HG03442 (cell line): Measurements from ENCODE around the gene RILP.

Source experiments
- ATAC-seq: cut with Tn5 transposase; IDR thresholded peaks from one replicate; pipeline ENCODE4 v1.9.1; 2021; ENCODE audit warnings: mild to moderate bottlenecking, moderate library complexity; ENCODE audit not compliant: unreplicated experiment

RILP gene

DNA sequence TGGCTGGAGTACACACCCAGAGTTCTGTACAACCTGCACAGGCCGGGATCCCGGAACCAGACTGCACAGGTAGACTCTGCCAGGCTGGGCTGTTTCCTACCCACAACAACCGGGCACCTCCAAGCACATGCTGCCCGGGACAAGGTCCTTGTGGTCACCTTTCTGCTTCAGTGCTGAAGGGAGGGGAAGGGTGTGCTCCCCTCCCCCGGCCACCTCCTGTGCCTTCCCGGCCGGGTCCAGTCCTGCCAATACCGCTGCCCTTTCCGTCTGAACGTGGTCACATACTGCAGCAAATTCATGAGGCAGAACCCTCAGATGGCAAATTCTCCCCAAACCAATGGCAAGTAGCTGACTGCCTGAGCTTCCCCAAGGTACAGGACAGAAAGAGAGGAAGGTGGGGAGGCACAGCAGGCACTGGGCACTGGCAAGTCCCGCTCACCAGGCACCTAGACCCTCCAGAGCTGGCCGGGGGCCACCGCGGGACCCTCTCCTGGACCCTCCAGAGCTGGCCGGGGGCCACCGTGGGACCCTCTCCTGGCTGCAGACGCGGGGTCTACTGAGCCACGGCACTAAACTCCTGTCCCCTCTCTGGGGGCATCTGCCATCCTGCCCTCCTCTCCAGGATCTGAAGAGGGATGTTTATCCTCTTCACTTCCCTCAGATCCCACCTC lies 43.9 kb downstream of the RILP start:
- no peak for ATAC-seq

GRCh38 chr17:1604831-1605528 lies 44.7 kb downstream of the RILP start:
- no peak for ATAC-seq

DNA sequence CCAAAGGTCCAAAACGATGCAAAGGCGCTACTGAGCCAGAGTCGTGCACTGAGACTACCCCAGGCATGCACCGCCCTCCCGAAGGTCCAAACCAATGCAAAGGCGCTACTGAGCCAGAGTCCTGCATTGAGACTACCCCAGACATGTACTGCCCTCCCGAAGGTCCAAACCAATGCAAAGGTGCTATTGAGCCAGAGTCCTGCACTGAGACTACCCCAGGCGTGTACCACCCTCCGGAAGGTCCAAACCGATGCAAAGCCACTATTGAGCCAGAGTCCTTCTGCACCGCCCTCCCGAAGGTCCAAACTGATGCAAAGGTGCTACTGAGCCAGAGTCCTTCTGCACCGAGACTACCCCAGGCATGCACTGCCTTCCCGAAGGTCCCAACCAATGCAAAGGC lies 48.1 kb downstream of the RILP start:
- no peak for ATAC-seq

- no peak for ATAC-seq
Observed at GRCh38 chr17:1598399-1599095, 51.1 kb downstream of the RILP start.

DNA sequence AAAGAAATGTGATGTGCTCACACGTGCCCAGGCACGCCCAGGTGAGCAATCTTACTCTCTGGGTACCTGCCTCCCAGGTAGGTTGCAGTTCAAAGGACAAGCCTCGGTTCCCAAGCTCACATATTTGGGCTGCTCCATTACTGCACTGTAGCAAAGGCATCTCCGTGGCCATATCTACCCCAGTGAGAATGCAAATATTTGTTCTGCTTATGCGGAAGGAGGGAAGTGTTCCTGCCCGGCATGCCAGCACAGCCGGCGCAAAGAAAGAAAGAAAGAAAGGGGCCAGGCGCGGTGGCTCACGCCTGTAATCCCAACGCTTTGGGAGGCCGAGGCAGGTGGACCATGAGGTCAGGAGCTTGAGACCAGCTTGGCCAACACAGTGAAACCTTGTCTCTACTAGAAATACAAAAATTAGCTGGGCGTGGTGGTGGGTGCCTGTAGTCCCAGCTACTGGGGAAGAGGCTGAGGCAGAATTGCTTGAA lies 51.8 kb downstream of the RILP start:
- ATAC-seq, result no peak
